Stomach (tissue), 9 donors: ENCODE results near the gene ARF4. TPM values are rescaled to one million over a fixed set of nuclear protein-coding genes. Genes with fewer than 3 reads are reported as not detected.

Experiments
- DNase-seq, 2 donors: peaks; one replicate each; pipeline versions ENCODE4 v3.0.0 to v3.0.0-alpha.2; 2013 to 2019
- H3K27ac ChIP-seq, 5 donors: fragments of 200-600 bp in 4 of 5; sonication (generic) in 4 of 5; one replicate each; pipeline ENCODE4 v1.5.1; 2013 to 2019; ENCODE audit warnings: mild to moderate bottlenecking in 1 of 5, moderate library complexity in 1 of 5
- H3K27me3 ChIP-seq, 3 donors: fragments of 200-600 bp; sonication (generic); one replicate each; pipeline ENCODE4 v1.5.1; 2017 to 2019; ENCODE audit warnings: mixed run types in 1 of 3
- H3K36me3 ChIP-seq, 4 donors: fragments of 200-600 bp; sonication (generic); 1 replicate in 3 of 4; 2 replicates in 1 of 4; pipeline ENCODE4 v1.5.1; 2016 to 2019
- H3K4me1 ChIP-seq, 4 donors: fragments of 200-600 bp; sonication (generic); one replicate each; pipeline ENCODE4 v1.5.1; 2016 to 2019
- H3K4me3 ChIP-seq, 4 donors: fragments of 200-600 bp; sonication (generic) in 3 of 4; one replicate each; pipeline ENCODE4 v1.5.1; 2016 to 2019; ENCODE audit warnings: mild to moderate bottlenecking in 1 of 4
- H3K9me3 ChIP-seq, 4 donors: fragments of 200-600 bp; sonication (generic); one replicate each; pipeline ENCODE4 v1.5.1; 2016 to 2019
- EP300 ChIP-seq: sonication (generic); formaldehyde crosslinking; IDR thresholded peaks from one replicate; pipeline ENCODE4 v1.6.1; 2017; ENCODE audit warnings: antibody characterized with exemption
- POLR2A ChIP-seq, 4 donors: fragments of 450-650 bp; IDR thresholded peaks; one replicate each; pipeline ENCODE4 v1.6.1; 2016; ENCODE audit warnings: antibody characterized with exemption in 4 of 4, control low read depth in 2 of 4, mild to moderate bottlenecking in 1 of 4, moderate library complexity in 1 of 4
- POLR2AphosphoS5 ChIP-seq, 3 donors: sonication (generic); formaldehyde crosslinking; IDR thresholded peaks; one replicate each; pipeline ENCODE4 v1.6.1; 2016; ENCODE audit warnings: antibody characterized with exemption in 3 of 3
- WGBS, 5 donors: extraction: QIAGEN DNeasy Blood & Tissue Kit in 3 of 5; methylation state at CpG; one replicate each; pipeline versions ENCODE4 v1.1.5 to v1.1.7; 2013 to 2018; 5-methylcytosine and 5-hydroxymethylcytosine counted together
- intact Hi-C: fragments of 100-400 bp; cut with DNase I; formaldehyde crosslinking; loops from one replicate; pipeline ENCODE4 v1.15.1; 2023; ENCODE audit warnings: low total_unique reads
- polyA plus RNA-seq, 3 donors: library from polyadenylated mRNA; stranded (reverse); fragments of 200-250 nt; gene quantifications; one replicate each; pipeline ENCODE4 v1.2.3, GENCODE V29; 2013
- small RNA-seq, 4 donors: library from RNA; depleted of rRNA; stranded (forward); fragments of <200 nt; gene quantifications; one replicate each; pipeline ENCODE3, GENCODE V24; 2016
- total RNA-seq, 5 donors: library from RNA; depleted of rRNA; stranded (reverse); fragments of >200 nt; gene quantifications; one replicate each; pipeline versions ENCODE4 v1.1.0 to v1.2.3, GENCODE V29; 2014 to 2016
- TF ChIP-seq, protein P1 (sequence below), 7 experiments: fragments of 450-650 bp in 4 of 7; fragments of 200-600 bp in 3 of 7; sonication (generic) in 3 of 7; IDR thresholded peaks; one replicate each; pipeline ENCODE4 v1.5.1; 2016 to 2019; ENCODE audit warnings: antibody characterized with exemption in 7 of 7, control low read depth in 2 of 7, mild to moderate bottlenecking in 1 of 7
- donor health status: healthy with polysubstance abuse.
- donor health status: Bipolar disorder and iron deficiency.
- donor health status: healthy.

ARF4 gene
- total and polyA plus RNA-seq, 8 donors: 12.8 to 180 (median 115) TPM

DNA sequence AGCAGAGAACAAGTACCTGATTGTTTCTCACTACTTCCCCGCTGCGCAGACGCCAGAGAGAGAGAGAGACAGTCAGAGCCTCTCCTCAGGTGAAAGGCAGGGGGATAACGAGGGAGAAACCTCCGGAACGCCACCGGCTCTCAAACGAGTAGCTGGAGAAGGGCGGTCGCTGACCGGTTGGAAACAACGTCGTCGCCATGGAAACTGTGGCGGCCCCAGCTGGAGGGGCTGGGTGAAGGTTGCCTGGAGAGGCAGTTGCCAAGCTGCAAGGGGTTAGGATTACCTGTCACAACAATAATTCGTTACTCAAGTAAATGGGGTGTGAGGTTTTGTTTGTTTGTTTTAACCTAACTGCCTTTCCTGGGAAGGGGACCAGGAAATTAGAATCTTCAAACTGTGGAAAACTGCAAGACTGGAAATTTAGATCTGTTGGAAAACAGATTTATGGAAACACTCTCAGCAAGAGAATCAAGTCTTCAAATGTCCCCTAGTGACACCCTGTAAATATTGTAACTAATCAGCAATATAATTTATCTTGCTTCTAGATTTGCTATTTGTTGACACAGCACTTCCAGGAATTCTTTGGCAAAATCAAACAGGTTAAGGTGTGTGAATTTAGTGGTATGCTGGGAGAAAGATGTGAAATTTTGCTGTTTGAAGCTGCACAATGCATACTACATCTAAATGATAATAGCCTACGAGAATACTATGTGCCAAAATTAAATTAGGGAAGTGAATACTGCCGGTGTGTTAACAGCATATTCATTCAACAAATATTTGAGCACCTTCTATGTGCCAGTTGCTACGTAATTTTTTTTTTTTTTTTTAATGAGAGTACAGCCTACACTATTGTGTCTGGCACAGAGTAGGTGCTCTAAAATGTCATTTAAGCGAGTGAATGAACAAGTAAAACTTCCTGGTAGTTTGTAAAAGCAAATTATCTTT, 52.7 kb downstream of the ARF4 start, which contains the start of gene DNAH12:
Gene DNAH12, minus strand, starts transcription at position 164 of the 945 bp plus-strand sequence. CDS start 1,474 bp downstream, outside the sequence.
- WGBS, 5 donors: 5 to 8% (median 6%) methylated on average over 20 of the region's 20 CpGs
- no peaks in the 10 kb centered on the region for H3K9me3 ChIP-seq
- H3K36me3 ChIP-seq: no peaks in the 10 kb centered on the region
- peak within 1 kb of the TSS; percentile 11 to 38 (median 27) for H3K4me3 ChIP-seq
- no peak for TF ChIP-seq POLR2AphosphoS5 (IDR thresholded peaks at IDR 0.05)
- no peak for TF ChIP-seq EP300
- TF ChIP-seq POLR2A (IDR thresholded peaks at IDR 0.05): no peak
- TF ChIP-seq, protein P1, sequence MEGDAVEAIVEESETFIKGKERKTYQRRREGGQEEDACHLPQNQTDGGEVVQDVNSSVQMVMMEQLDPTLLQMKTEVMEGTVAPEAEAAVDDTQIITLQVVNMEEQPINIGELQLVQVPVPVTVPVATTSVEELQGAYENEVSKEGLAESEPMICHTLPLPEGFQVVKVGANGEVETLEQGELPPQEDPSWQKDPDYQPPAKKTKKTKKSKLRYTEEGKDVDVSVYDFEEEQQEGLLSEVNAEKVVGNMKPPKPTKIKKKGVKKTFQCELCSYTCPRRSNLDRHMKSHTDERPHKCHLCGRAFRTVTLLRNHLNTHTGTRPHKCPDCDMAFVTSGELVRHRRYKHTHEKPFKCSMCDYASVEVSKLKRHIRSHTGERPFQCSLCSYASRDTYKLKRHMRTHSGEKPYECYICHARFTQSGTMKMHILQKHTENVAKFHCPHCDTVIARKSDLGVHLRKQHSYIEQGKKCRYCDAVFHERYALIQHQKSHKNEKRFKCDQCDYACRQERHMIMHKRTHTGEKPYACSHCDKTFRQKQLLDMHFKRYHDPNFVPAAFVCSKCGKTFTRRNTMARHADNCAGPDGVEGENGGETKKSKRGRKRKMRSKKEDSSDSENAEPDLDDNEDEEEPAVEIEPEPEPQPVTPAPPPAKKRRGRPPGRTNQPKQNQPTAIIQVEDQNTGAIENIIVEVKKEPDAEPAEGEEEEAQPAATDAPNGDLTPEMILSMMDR (IDR thresholded peaks at IDR 0.05): no peak
- intact Hi-C loops: no loop called here
- H3K27ac ChIP-seq: peak within 1 kb of the TSS in 1 of 5 donors; percentile 33
- H3K27me3 ChIP-seq: no peaks in the 10 kb centered on the region
- peak; percentile 26 to 91 for DNase-seq
- peaks cover 0 to 22% (median 10%) of the 10 kb centered on the region in 4 donors for H3K4me1 ChIP-seq

DNA sequence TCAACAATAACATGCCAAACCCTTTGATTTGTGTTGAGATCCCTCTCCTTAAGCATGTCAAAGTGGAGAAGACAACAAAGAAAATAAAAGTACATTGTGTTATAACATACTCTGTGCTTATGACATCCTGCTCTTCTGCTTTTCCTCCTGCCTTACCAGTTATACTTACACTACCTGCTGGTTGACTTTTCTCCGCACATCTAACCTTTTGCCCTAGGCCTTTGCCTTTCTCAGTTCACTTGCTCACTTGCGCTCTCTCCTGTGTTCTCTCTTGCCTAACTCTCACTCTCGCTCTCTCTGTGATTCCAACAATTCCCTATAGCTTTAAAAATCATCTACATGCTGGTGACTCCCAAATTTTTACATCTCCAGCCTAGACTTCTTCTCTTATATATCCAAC, 58.7 kb downstream of the ARF4 start:
- TF ChIP-seq POLR2AphosphoS5 (IDR thresholded peaks at IDR 0.05): no peak
- WGBS, 5 donors: 89 to 94% (median 90%) methylated on average over 3 of the region's 3 CpGs
- H3K9me3 ChIP-seq: no peaks in the 10 kb centered on the region
- no peak overlapping the region for H3K4me3 ChIP-seq
- H3K36me3 ChIP-seq: no peaks in the 10 kb centered on the region
- intact Hi-C loops: no loop called here
- H3K27ac ChIP-seq: no peak overlapping the region
- no peak for DNase-seq
- no peaks in the 10 kb centered on the region for H3K27me3 ChIP-seq
- H3K4me1 ChIP-seq: peaks cover 0 to 8% (median 0%) of the 10 kb centered on the region in 4 donors

DNA sequence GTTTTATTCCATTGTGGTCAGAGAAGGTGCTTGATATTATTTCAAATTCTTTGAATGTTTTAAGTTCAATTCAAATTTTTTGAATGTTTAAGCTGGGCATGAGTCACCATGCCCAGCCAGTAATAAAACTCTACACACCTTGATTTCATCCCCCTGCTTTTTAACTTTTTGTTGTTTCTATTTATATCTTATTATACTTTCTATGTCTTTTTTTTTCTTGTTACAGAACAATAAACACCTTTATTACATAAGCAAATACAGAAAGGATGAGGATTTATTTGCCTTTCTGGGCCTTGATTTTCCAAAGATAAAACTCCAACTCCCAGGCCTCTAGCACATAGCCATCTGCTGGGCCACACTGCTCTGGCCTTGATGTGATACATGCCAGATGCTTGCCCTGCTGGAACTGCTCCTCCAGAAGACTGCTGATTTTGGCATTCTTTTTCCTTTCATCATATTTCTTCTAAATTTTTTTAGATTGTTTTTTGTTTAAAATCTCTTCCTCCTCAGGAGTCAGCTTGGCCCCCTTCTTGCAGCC, 67.0 kb downstream of the ARF4 start:
- intact Hi-C loops: no loop called here
- TF ChIP-seq, protein P1 (IDR thresholded peaks at IDR 0.05): no peak
- no peak for TF ChIP-seq EP300
- no peak for TF ChIP-seq POLR2A (IDR thresholded peaks at IDR 0.05)
- TF ChIP-seq POLR2AphosphoS5 (IDR thresholded peaks at IDR 0.05): no peak

More for the DNA sequence above, 67.0 kb downstream of the ARF4 start:
- Histone ChIP-seq H3K9me3 (no peaks in the 10 kb centered on the region), H3K4me1 (no peaks in the 10 kb centered on the region), H3K27ac (no peak overlapping the region), H3K27me3 (no peaks in the 10 kb centered on the region), H3K4me3 (no peak overlapping the region), H3K36me3 (no peaks in the 10 kb centered on the region)
- DNase-seq: peak in 1 of 2 donors; percentile 12

Small RNA genes within 50 kb of the gene (small RNA-seq; reads per million reads assigned to genes)
- gene RNU6-108P (0 reads per million in 4 donors), gene RNU6-483P (0 reads per million in 4 donors), gene RNU6ATAC26P (0 reads per million in 4 donors)

Other genes with a start within 250 kb of the ARF4 start
- 1 to 10 TPM in 1 of 5 donors, under 1 TPM in 2, not detected in 2; 0.73 to 8.2 (median 0.89) TPM for gene DNAH12, start 53.0 kb downstream of the ARF4 start, total RNA-seq
- gene DNAH12, start 53.0 kb downstream of the ARF4 start, polyA plus RNA-seq: under 1 TPM in 1 of 3 donors, not detected in 2; 0.23 TPM
- gene PDE12, start 41.1 kb downstream of the ARF4 start, total RNA-seq: 10 to 100 TPM in 3 of 5 donors, 1 to 10 TPM in 2; 3.5 to 17.4 (median 10.3) TPM
- gene PDE12, start 41.1 kb downstream of the ARF4 start, polyA plus RNA-seq: 1 to 10 TPM; 2.7 to 4.0 (median 3.1) TPM
- gene DENND6A, start 95.7 kb upstream of the ARF4 start, total RNA-seq: 100 to 1,000 TPM in 1 of 5 donors, 10 to 100 TPM in 2, 1 to 10 TPM in 2; 7.0 to 110 (median 27.2) TPM
- gene DENND6A, start 95.7 kb upstream of the ARF4 start, polyA plus RNA-seq: 10 to 100 TPM in 1 of 3 donors, 1 to 10 TPM in 2; 6.5 to 12.2 (median 8.3) TPM
- gene SLMAP, start 159.0 kb upstream of the ARF4 start, total RNA-seq: 100 to 1,000 TPM; 123 to 534 (median 292) TPM
- gene SLMAP, start 159.0 kb upstream of the ARF4 start, polyA plus RNA-seq: 10 to 100 TPM; 23.9 to 41.2 (median 26.7) TPM